HepG2 (cell line): Measurements from ENCODE around the gene MTRFR. TPM values are rescaled to one million over a fixed set of nuclear protein-coding genes. Genes with fewer than 3 reads are reported as not detected.

Experiments
- ARID5B ChIP-seq: IDR thresholded peaks from 2 replicates; pipeline ENCODE4 v1.4.0; 2020; ENCODE audit warnings: mild to moderate bottlenecking, missing genetic modification reagents
- ARNT ChIP-seq: fragments of 450-650 bp; IDR thresholded peaks from 2 replicates; pipeline ENCODE4 v1.6.1; 2017
- ASH2L ChIP-seq: fragments of 300-600, 200-600 bp; sonication (generic); IDR thresholded peaks from 2 replicates; pipeline ENCODE4 v1.7.0; 2017; ENCODE audit warnings: low read depth, mild to moderate bottlenecking, moderate library complexity, mixed read lengths, low read length; ENCODE audit not compliant: insufficient read length
- CBX2 ChIP-seq, 2 experiments: fragments of 200-600 bp in 1 of 2; sonication (generic); formaldehyde crosslinking in 1 of 2; IDR thresholded peaks; 2 replicates each; pipeline versions ENCODE4 v1.7.0 to v1.8.1; 2018 to 2022; ENCODE audit warnings: low read depth in 2 of 2, low read length in 1 of 2, mild to moderate bottlenecking in 1 of 2, missing genetic modification reagents in 1 of 2
- CCDC6 ChIP-seq: sonication (generic); formaldehyde crosslinking; IDR thresholded peaks from 2 replicates; pipeline ENCODE4 v1.8.1; 2022; ENCODE audit warnings: mild to moderate bottlenecking, missing genetic modification reagents, moderate library complexity
- CHD4 ChIP-seq: fragments of 200-600 bp; sonication (generic); IDR thresholded peaks from 2 replicates; pipeline ENCODE4 v1.7.0; 2017; ENCODE audit warnings: mild to moderate bottlenecking, low read length, borderline replicate concordance
- GATAD1 ChIP-seq: IDR thresholded peaks from 2 replicates; pipeline ENCODE4 v1.6.1; 2016; ENCODE audit warnings: missing genetic modification reagents, missing compliant biosample characterization
- HIVEP1 ChIP-seq: sonication (generic); formaldehyde crosslinking; IDR thresholded peaks from 2 replicates; pipeline ENCODE4 v1.4.0; 2020; ENCODE audit warnings: mild to moderate bottlenecking, missing genetic modification reagents
- KDM1A ChIP-seq: IDR thresholded peaks from 2 replicates; pipeline ENCODE4 v1.6.1; 2016; ENCODE audit warnings: missing compliant biosample characterization
- KLF13 ChIP-seq: sonication (generic); formaldehyde crosslinking; IDR thresholded peaks from 2 replicates; pipeline ENCODE4 v1.4.0; 2020; ENCODE audit warnings: mild to moderate bottlenecking, missing genetic modification reagents
- MAF1 ChIP-seq: sonication (generic); formaldehyde crosslinking; IDR thresholded peaks from 2 replicates; pipeline ENCODE4 v1.5.0; 2020; ENCODE audit warnings: missing genetic modification reagents, borderline replicate concordance
- MTA1 ChIP-seq: sonication (generic); formaldehyde crosslinking; IDR thresholded peaks from 2 replicates; pipeline ENCODE4 v1.4.0; 2020; ENCODE audit warnings: missing genetic modification reagents, mild to moderate bottlenecking, borderline replicate concordance
- MTF2 ChIP-seq: sonication (generic); formaldehyde crosslinking; IDR thresholded peaks from 2 replicates; pipeline ENCODE4 v1.5.0; 2020; ENCODE audit warnings: missing genetic modification reagents, borderline replicate concordance
- NR2F6 ChIP-seq, 2 experiments: IDR thresholded peaks; 2 replicates each; pipeline ENCODE4 v1.6.1; 2016; ENCODE audit warnings: antibody characterized with exemption in 1 of 2, mild to moderate bottlenecking in 1 of 2
- PHF20 ChIP-seq: sonication (generic); formaldehyde crosslinking; IDR thresholded peaks from 2 replicates; pipeline ENCODE4 v1.5.0; 2020; ENCODE audit warnings: mild to moderate bottlenecking, missing genetic modification reagents
- RBFOX2 ChIP-seq: fragments of 200-400 bp; formaldehyde crosslinking; IDR thresholded peaks from 2 replicates; pipeline ENCODE4 v1.6.1; 2017; ENCODE audit warnings: low read depth, mild to moderate bottlenecking, low read length
- SP140L ChIP-seq: sonication (generic); formaldehyde crosslinking; IDR thresholded peaks from 2 replicates; pipeline ENCODE4 v1.4.0; 2020; ENCODE audit warnings: missing genetic modification reagents, borderline replicate concordance
- ZBTB3 ChIP-seq: sonication (generic); formaldehyde crosslinking; IDR thresholded peaks from 2 replicates; pipeline ENCODE4 v1.4.0; 2020; ENCODE audit warnings: low read depth, mild to moderate bottlenecking, moderate library complexity, missing genetic modification reagents, borderline replicate concordance
- ZBTB49 ChIP-seq: sonication (generic); formaldehyde crosslinking; IDR thresholded peaks from 2 replicates; pipeline ENCODE4 v1.4.0; 2020; ENCODE audit warnings: missing genetic modification reagents, borderline replicate concordance
- ZFP1 ChIP-seq: IDR thresholded peaks from 2 replicates; pipeline ENCODE4 v1.6.1; 2016
- ZNF232 ChIP-seq: sonication (generic); formaldehyde crosslinking; IDR thresholded peaks from 2 replicates; pipeline ENCODE4 v1.4.0; 2020; ENCODE audit warnings: missing genetic modification reagents, borderline replicate concordance
- ZNF331 ChIP-seq: sonication (generic); formaldehyde crosslinking; IDR thresholded peaks from 2 replicates; pipeline ENCODE4 v1.4.0; 2020; ENCODE audit warnings: missing genetic modification reagents
- ZNF441 ChIP-seq: sonication (generic); formaldehyde crosslinking; IDR thresholded peaks from 2 replicates; pipeline ENCODE4 v1.7.0; 2021; ENCODE audit warnings: missing genetic modification reagents, borderline replicate concordance
- ZNF530 ChIP-seq: sonication (generic); formaldehyde crosslinking; IDR thresholded peaks from 2 replicates; pipeline ENCODE4 v1.5.0; 2020; ENCODE audit warnings: low read depth, mild to moderate bottlenecking, missing genetic modification reagents
- ZNF747 ChIP-seq: sonication (generic); formaldehyde crosslinking; IDR thresholded peaks from 2 replicates; pipeline ENCODE4 v1.8.1; 2023; ENCODE audit warnings: missing genetic modification reagents, mild to moderate bottlenecking, borderline replicate concordance
- polyA plus RNA-seq, 8 experiments: library from polyadenylated mRNA; depleted of rRNA in 3 of 8; stranded (reverse) in 7 of 8; unstranded in 1 of 8; fragments of >200 nt; fragmentation: Illumina TruSeq in 4 of 8; extraction: Trizol in 4 of 8; gene quantifications; 2 replicates each; pipeline versions ENCODE4 v1.2.1 to v1.2.3, GENCODE V29; 2011 to 2016; ENCODE audit warnings: low read depth in 4 of 8, missing spikeins in 1 of 8, mixed read lengths in 1 of 8; ENCODE audit not compliant: insufficient read depth in 1 of 8
- total RNA-seq, 5 experiments: library from RNA; depleted of rRNA; stranded (reverse); fragments of >200 nt; fragmentation: Illumina TruSeq; extraction: Trizol; gene quantifications; 2 replicates each; pipeline ENCODE4 v1.2.3, GENCODE V29; 2016; ENCODE audit warnings: low read depth in 1 of 5

MTRFR gene
- total and polyA plus RNA-seq, 2 of the 13 experiments (the other 11 are each of a cell fraction or from before 2014, with no cell fraction given), result 7.1 to 9.9 TPM

- TF ChIP-seq ZBTB3 (CRISPR knock-in tag) (no peak), PHF20 (CRISPR knock-in tag) (no peak), ASH2L (peak; percentile 66), MAF1 (CRISPR knock-in tag) (no peak), CBX2 (IDR thresholded peaks at IDR 0.05; ENCODE audit: low read depth, low read length) (no peak), CBX2 (CRISPR knock-in tag; IDR thresholded peaks at IDR 0.05; ENCODE audit: low read depth) (no peak), KLF13 (CRISPR knock-in tag) (no peak; the same call in 1 of the 2 replicates), SP140L (CRISPR knock-in tag) (no peak), GATAD1 (CRISPR knock-in tag) (no peak), ZNF441 (no peak), ZFP1 (CRISPR knock-in tag) (no peak), MTA1 (CRISPR knock-in tag) (peak; percentile 29; the same call in 1 of the 2 replicates), CCDC6 (CRISPR knock-in tag) (no peak), ZNF331 (CRISPR knock-in tag) (no peak), HIVEP1 (CRISPR knock-in tag) (peak; percentile 48; the same call in 1 of the 2 replicates), NR2F6 (IDR thresholded peaks at IDR 0.05) (no peak), NR2F6 (CRISPR knock-in tag; IDR thresholded peaks at IDR 0.05) (no peak), ARNT (no peak), ZNF232 (CRISPR knock-in tag) (peak; percentile 53; the same call in 1 of the 2 replicates), MTF2 (CRISPR knock-in tag) (no peak), ARID5B (no peak), ZNF747 (peak; percentile 76; the same call in 1 of the 2 replicates), RBFOX2 (no peak), ZBTB49 (CRISPR knock-in tag) (no peak), CHD4 (peak; percentile 79; the same call in 1 of the 2 replicates), ZNF530 (no peak), KDM1A (0 out of 2 replicates have a peak, but pooled peaks have one; percentile 46)
Observed at GRCh38 chr12:123233505-123234308, 471 bp downstream of the MTRFR start (continued).
